Fibroblast of lung (primary cell): ENCODE measurements around the gene RAB3A. TPM values are rescaled to one million over a fixed set of nuclear protein-coding genes. Genes with fewer than 3 reads are reported as not detected.

ENCODE experiments used
- DNase-seq, 2 donors: peaks; one replicate each; pipeline versions ENCODE4 v3.0.0 to v3.0.0-alpha.2; 2010; ENCODE audit warnings: low read depth in 2 of 2
- H2AFZ ChIP-seq: 2 replicates; pipeline ENCODE4 v1.5.1; 2012; ENCODE audit warnings: low read length, control low read depth, inconsistent platforms
- H3K27ac ChIP-seq: 2 replicates; pipeline ENCODE4 v1.5.1; 2011; ENCODE audit warnings: low read length, control low read depth; ENCODE audit not compliant: insufficient read depth
- H3K27me3 ChIP-seq: 2 replicates; pipeline ENCODE4 v1.5.1; 2011; ENCODE audit warnings: mild to moderate bottlenecking, low read length; ENCODE audit not compliant: control insufficient read depth, insufficient read depth
- H3K36me3 ChIP-seq: 2 replicates; pipeline ENCODE4 v1.5.1; 2011; ENCODE audit warnings: low read length; ENCODE audit not compliant: control insufficient read depth, insufficient read depth
- H3K4me1 ChIP-seq: 2 replicates; pipeline ENCODE4 v1.5.1; 2011; ENCODE audit warnings: low read length; ENCODE audit not compliant: control insufficient read depth, insufficient read depth; ENCODE audit errors: extremely low read depth
- H3K4me2 ChIP-seq: 2 replicates; pipeline ENCODE4 v1.5.1; 2011; ENCODE audit warnings: low read length, control low read depth; ENCODE audit not compliant: insufficient read depth; ENCODE audit errors: extremely low read depth
- H3K4me3 ChIP-seq, 4 experiments: fragments of 200-600 bp in 1 of 4; sonication (generic) in 1 of 4; replicated peaks in 1 of 4; 2 replicates each; pipeline ENCODE4 v1.5.1; 2011 to 2016; ENCODE audit warnings: low read length in 4 of 4, low read depth in 3 of 4, mild to moderate bottlenecking in 3 of 4, control low read depth in 2 of 4, inconsistent platforms in 1 of 4, mixed read lengths in 1 of 4; ENCODE audit not compliant: insufficient read depth in 1 of 4; ENCODE audit errors: control extremely low read depth in 1 of 4
- H3K79me2 ChIP-seq: 2 replicates; pipeline ENCODE4 v1.5.1; 2012; ENCODE audit warnings: mild to moderate bottlenecking, low read length, inconsistent platforms; ENCODE audit not compliant: control insufficient read depth, insufficient read depth
- H3K9ac ChIP-seq: 2 replicates; pipeline ENCODE4 v1.5.1; 2011; ENCODE audit warnings: mild to moderate bottlenecking, low read length, control low read depth; ENCODE audit not compliant: insufficient read depth
- H3K9me3 ChIP-seq: 2 replicates; pipeline ENCODE4 v1.5.1; 2012; ENCODE audit warnings: low read depth, low read length; ENCODE audit not compliant: control insufficient read depth, insufficient read depth
- H4K20me1 ChIP-seq: 2 replicates; pipeline ENCODE4 v1.5.1; 2011; ENCODE audit warnings: low read length; ENCODE audit not compliant: control insufficient read depth, insufficient read depth; ENCODE audit errors: extremely low read depth
- CTCF ChIP-seq, 2 donors: IDR thresholded peaks in 1 of 2; conservative IDR thresholded peaks in 1 of 2; 1 replicate in 1 of 2; 2 replicates in 1 of 2; pipeline ENCODE4 v1.5.1; 2011 to 2012; ENCODE audit warnings: low read length in 2 of 2, control low read depth in 1 of 2, inconsistent platforms in 1 of 2, low read depth in 1 of 2, mild to moderate bottlenecking in 1 of 2
- EZH2 ChIP-seq: IDR thresholded peaks from 2 replicates; pipeline ENCODE4 v1.5.1; 2012; ENCODE audit warnings: low read length, control low read depth, mild to moderate bottlenecking; ENCODE audit errors: missing control alignments
- polyA plus RNA-seq, 2 donors: library from polyadenylated mRNA; depleted of rRNA in 1 of 2; stranded (reverse) in 1 of 2; unstranded in 1 of 2; fragments of >200 nt; gene quantifications; 2 replicates each; pipeline ENCODE4 v1.2.1, GENCODE V29; 2011 to 2012; ENCODE audit warnings: missing spikeins in 1 of 2
- total RNA-seq: library from RNA; depleted of rRNA; stranded (reverse); fragments of >200 nt; gene quantifications from 2 replicates; pipeline ENCODE4 v1.2.1, GENCODE V29; 2014

The RAB3A gene
- total and polyA plus RNA-seq, 2 donors (not counting 1 experiment from before 2014, with no cell fraction given), result 2.0 to 3.6 TPM

GRCh38 chr19:18174983-18175382 lies 28.9 kb downstream of the RAB3A start:
- Histone ChIP-seq H3K4me2 (no peak overlapping the region), H3K27me3 (no peaks in the 10 kb centered on the region), H3K4me3 (no peak overlapping the region), H3K27ac (no peak overlapping the region), H3K9ac (no peak overlapping the region), H3K36me3 (no peaks in the 10 kb centered on the region), H3K79me2 (no peaks in the 10 kb centered on the region), H3K4me1 (peaks cover 4% of the 10 kb centered on the region), H2AFZ (no peak overlapping the region), H4K20me1 (no peaks in the 10 kb centered on the region), H3K9me3 (no peaks in the 10 kb centered on the region)
- no peak for DNase-seq
- TF ChIP-seq CTCF (conservative IDR thresholded peaks at IDR 0.05 in 1 of 2, IDR thresholded peaks at IDR 0.05 in 1 of 2; ENCODE audit: low read depth in 1 of 2, low read length in 2 of 2) (no peak), EZH2 (no peak)

GRCh38 chr19:18173572-18174288 lies 30.1 kb downstream of the RAB3A start, which contains the start of gene IFI30:
Gene IFI30, plus strand, starts transcription at chr19:18173813. Its CDS starts 29 bp downstream, at chr19:18173842.
- Histone ChIP-seq H3K4me1 (peaks cover 4% of the 10 kb centered on the region), H3K4me3 (peak within 1 kb of the TSS; percentile 46 to 75 (median 64)), H4K20me1 (no peaks in the 10 kb centered on the region), H3K27me3 (no peaks in the 10 kb centered on the region), H3K9ac (peak within 1 kb of the TSS; percentile 66), H3K79me2 (no peaks in the 10 kb centered on the region), H3K27ac (no peak within 1 kb of the TSS), H3K4me2 (peak within 1 kb of the TSS; percentile 18), H3K9me3 (no peaks in the 10 kb centered on the region), H2AFZ (peak within 1 kb of the TSS; percentile 5), H3K36me3 (peaks cover 3% of the 10 kb centered on the region)
- no peak for DNase-seq
- TF ChIP-seq CTCF (conservative IDR thresholded peaks at IDR 0.05 in 1 of 2, IDR thresholded peaks at IDR 0.05 in 1 of 2; ENCODE audit: low read depth in 1 of 2, low read length in 2 of 2) (no peak), EZH2 (no peak)

DNA sequence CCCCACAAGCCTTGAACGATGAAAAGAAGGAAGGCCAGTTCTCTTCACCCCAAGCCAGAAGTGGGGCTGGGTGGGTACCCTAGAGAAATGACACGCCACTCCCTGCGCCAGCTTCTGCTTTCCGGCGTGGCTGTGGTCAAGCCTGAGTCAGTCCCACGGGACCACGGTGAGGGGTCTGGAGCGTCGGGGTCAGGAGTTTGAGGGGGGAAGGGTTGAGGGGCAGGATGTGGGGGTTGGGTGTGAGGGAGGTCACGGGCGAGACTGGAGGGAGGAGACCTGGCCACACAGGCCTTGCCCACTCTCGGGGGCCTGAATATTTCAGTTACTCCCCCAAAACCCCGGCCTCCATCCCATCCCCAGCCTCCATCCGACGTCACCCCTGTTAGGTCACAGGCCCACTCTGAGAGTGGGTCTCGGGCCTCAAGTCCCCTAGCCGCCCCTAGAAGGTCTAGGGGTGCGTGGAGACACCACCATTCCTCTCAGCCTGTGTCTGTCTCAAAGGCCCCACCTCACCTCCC lies 30.7 kb downstream of the RAB3A start:
- peak overlapping the region in 1 of 4 experiments; percentile 75 for H3K4me3 ChIP-seq
- H2AFZ ChIP-seq, result peak overlapping the region; percentile 5
- TF ChIP-seq CTCF (conservative IDR thresholded peaks at IDR 0.05 in 1 of 2, IDR thresholded peaks at IDR 0.05 in 1 of 2; ENCODE audit: low read depth in 1 of 2, low read length in 2 of 2) (no peak), EZH2 (no peak)
- no peaks in the 10 kb centered on the region for H3K79me2 ChIP-seq
- no peak for DNase-seq
- H3K27ac ChIP-seq, result no peak overlapping the region
- peak overlapping the region; percentile 1 for H3K9ac ChIP-seq
- no peaks in the 10 kb centered on the region for H3K9me3 ChIP-seq
- peaks cover 5% of the 10 kb centered on the region for H3K36me3 ChIP-seq
- peak overlapping the region; percentile 18 for H3K4me2 ChIP-seq
- no peaks in the 10 kb centered on the region for H3K27me3 ChIP-seq
- H3K4me1 ChIP-seq, result peaks cover 4% of the 10 kb centered on the region
- no peaks in the 10 kb centered on the region for H4K20me1 ChIP-seq
